Nephron (organoid): ENCODE data around the gene AFTPH.

ENCODE experiments used
- H3K27ac Mint-ChIP-seq, 3 experiments: 2 replicates each; pipeline ENCODE4 v1.8.0; 2020; ENCODE audit warnings: mixed read lengths in 3 of 3, mild to moderate bottlenecking in 2 of 3, moderate library complexity in 1 of 3
- H3K27me3 Mint-ChIP-seq: 2 replicates; pipeline ENCODE4 v1.8.0; 2021; ENCODE audit warnings: low read depth, mild to moderate bottlenecking, moderate library complexity, mixed read lengths
- H3K36me3 Mint-ChIP-seq: 2 replicates; pipeline ENCODE4 v1.8.0; 2020; ENCODE audit warnings: low read depth, mixed read lengths
- H3K4me1 Mint-ChIP-seq: 2 replicates; pipeline ENCODE4 v1.8.0; 2020; ENCODE audit warnings: mixed read lengths
- H3K4me3 Mint-ChIP-seq, 3 experiments: 2 replicates each; pipeline ENCODE4 v1.8.0; 2020; ENCODE audit warnings: mild to moderate bottlenecking in 3 of 3, mixed read lengths in 3 of 3, moderate library complexity in 2 of 3
- H3K9me3 Mint-ChIP-seq: 2 replicates; pipeline ENCODE4 v1.8.0; 2020; ENCODE audit warnings: mixed read lengths
- CTCF ChIP-seq, 3 experiments: fragments of 200-600 bp; sonication (generic); IDR thresholded peaks; one replicate each; pipeline ENCODE4 v1.5.0; 2021; ENCODE audit warnings: antibody characterized with exemption in 3 of 3; ENCODE audit not compliant: unreplicated experiment in 3 of 3

Gene AFTPH

GRCh38 chr2:64586883-64587481, 62.9 kb downstream of the AFTPH start:
- no peaks in the 10 kb centered on the region for H3K27me3 Mint-ChIP-seq
- no peak overlapping the region for H3K27ac Mint-ChIP-seq
- TF ChIP-seq CTCF (IDR thresholded peaks at IDR 0.05; ENCODE audit: unreplicated experiment in 3 of 3), result peak; percentile 63 to 70 (median 64)
- no peaks in the 10 kb centered on the region for H3K9me3 Mint-ChIP-seq
- H3K36me3 Mint-ChIP-seq, result peaks cover 22% of the 10 kb centered on the region
- H3K4me1 Mint-ChIP-seq, result peaks cover 6% of the 10 kb centered on the region
- H3K4me3 Mint-ChIP-seq, result no peak overlapping the region

GRCh38 chr2:64587561-64587960, 63.4 kb downstream of the AFTPH start:
- peaks cover 26% of the 10 kb centered on the region for H3K36me3 Mint-ChIP-seq

GRCh38 chr2:64591188-64591587, 67.1 kb downstream of the AFTPH start:
- H3K27ac Mint-ChIP-seq, result no peak overlapping the region
- no peaks in the 10 kb centered on the region for H3K27me3 Mint-ChIP-seq
- no peak overlapping the region for H3K4me3 Mint-ChIP-seq
- TF ChIP-seq CTCF (IDR thresholded peaks at IDR 0.05; ENCODE audit: unreplicated experiment in 3 of 3), result no peak
- H3K36me3 Mint-ChIP-seq, result peaks cover 26% of the 10 kb centered on the region
- H3K9me3 Mint-ChIP-seq, result no peaks in the 10 kb centered on the region
- H3K4me1 Mint-ChIP-seq, result peaks cover 7% of the 10 kb centered on the region

More at GRCh38 chr2:64587561-64587960, 63.4 kb downstream of the AFTPH start:
- Mint-ChIP-seq H3K4me1 (peaks cover under 1% of the 10 kb centered on the region), H3K4me3 (no peak overlapping the region), H3K27ac (no peak overlapping the region), H3K27me3 (no peaks in the 10 kb centered on the region), H3K9me3 (no peaks in the 10 kb centered on the region)
- no peak for TF ChIP-seq CTCF (IDR thresholded peaks at IDR 0.05; ENCODE audit: unreplicated experiment in 3 of 3)

GRCh38 chr2:64593035-64593655, 69.0 kb downstream of the AFTPH start:
- Mint-ChIP-seq H3K9me3 (no peaks in the 10 kb centered on the region), H3K4me3 (no peak overlapping the region), H3K27me3 (no peaks in the 10 kb centered on the region), H3K36me3 (peaks cover 17% of the 10 kb centered on the region), H3K27ac (no peak overlapping the region), H3K4me1 (peaks cover 7% of the 10 kb centered on the region)
- TF ChIP-seq CTCF (IDR thresholded peaks at IDR 0.05; ENCODE audit: unreplicated experiment in 3 of 3), result no peak

- Mint-ChIP-seq H3K36me3 (peaks cover 17% of the 10 kb centered on the region), H3K9me3 (no peaks in the 10 kb centered on the region), H3K27ac (no peak overlapping the region), H3K4me1 (peaks cover 12% of the 10 kb centered on the region), H3K4me3 (no peak overlapping the region), H3K27me3 (no peaks in the 10 kb centered on the region)
- no peak for TF ChIP-seq CTCF (IDR thresholded peaks at IDR 0.05; ENCODE audit: unreplicated experiment in 3 of 3)
Measured at GRCh38 chr2:64594226-64594989, 70.3 kb downstream of the AFTPH start.
